SK-N-SH treated with all-trans-retinoic acid at 6 μM for 48 hours (cell line): ENCODE data around the gene RABL2A.
"Not testable (repeated sequence)": the region's sequence is repeated elsewhere in the genome, so short reads cannot be mapped to it uniquely, and the experiment has no call there.

Source experiments
- ATAC-seq: fragments of 200-7000 bp; cut with Tn5 transposase; 3 replicates; pipeline ENCODE4 v1.9.1; 2020; ENCODE audit warnings: mild to moderate bottlenecking, moderate library complexity
- CREB5 ChIP-seq: fragments of 250-450 bp; sonication (Bioruptor Pico); IDR thresholded peaks from 2 replicates; pipeline ENCODE4 v1.5.1; 2020; ENCODE audit warnings: low read depth, mild to moderate bottlenecking, moderate library complexity
- CSDC2 ChIP-seq: fragments of 250-450 bp; sonication (Bioruptor Pico); IDR thresholded peaks from 2 replicates; pipeline ENCODE4 v1.5.0; 2020; ENCODE audit warnings: mild to moderate bottlenecking, moderate library complexity
- CSRNP3 ChIP-seq: fragments of 250-450 bp; sonication (Bioruptor Pico); IDR thresholded peaks from 2 replicates; pipeline ENCODE4 v1.5.1; 2021; ENCODE audit warnings: mild to moderate bottlenecking, moderate library complexity
- ESRRG ChIP-seq: fragments of 250-450 bp; sonication (Bioruptor Pico); IDR thresholded peaks from 2 replicates; pipeline ENCODE4 v1.6.1; 2021; ENCODE audit warnings: mild to moderate bottlenecking
- ISL1 ChIP-seq: fragments of 250-450 bp; sonication (Bioruptor Pico); IDR thresholded peaks from 2 replicates; pipeline ENCODE4 v2.1.2; 2022; ENCODE audit warnings: mild to moderate bottlenecking, moderate library complexity
- PATZ1 ChIP-seq: fragments of 250-450 bp; sonication (Bioruptor Pico); IDR thresholded peaks from 2 replicates; pipeline ENCODE4 v1.8.0; 2020; ENCODE audit warnings: mild to moderate bottlenecking, moderate library complexity, borderline replicate concordance
- POU6F1 ChIP-seq: fragments of 250-450 bp; sonication (Bioruptor Pico); IDR thresholded peaks from 2 replicates; pipeline ENCODE4 v1.8.0; 2021; ENCODE audit warnings: low read depth, mild to moderate bottlenecking, moderate library complexity, borderline replicate concordance
- PPARA ChIP-seq: fragments of 250-450 bp; sonication (Bioruptor Pico); IDR thresholded peaks from 2 replicates; pipeline ENCODE4 v1.5.0; 2020; ENCODE audit warnings: mild to moderate bottlenecking, borderline replicate concordance
- SNAI2 ChIP-seq: fragments of 250-450 bp; sonication (Bioruptor Pico); IDR thresholded peaks from 2 replicates; pipeline ENCODE4 v1.5.0; 2020; ENCODE audit warnings: mild to moderate bottlenecking, moderate library complexity
- TCF4 ChIP-seq: fragments of 250-450 bp; sonication (Bioruptor Pico); IDR thresholded peaks from 2 replicates; pipeline ENCODE4 v1.8.0; 2021; ENCODE audit warnings: mild to moderate bottlenecking, moderate library complexity, borderline replicate concordance
- TOX ChIP-seq: fragments of 250-450 bp; sonication (Bioruptor Pico); IDR thresholded peaks from 2 replicates; pipeline ENCODE4 v1.8.0; 2021; ENCODE audit warnings: mild to moderate bottlenecking, moderate library complexity, borderline replicate concordance
- TSHZ2 ChIP-seq: fragments of 250-450 bp; sonication (Bioruptor Pico); IDR thresholded peaks from 2 replicates; pipeline ENCODE4 v1.5.0; 2020; ENCODE audit warnings: mild to moderate bottlenecking, moderate library complexity
- ZC3H10 ChIP-seq: fragments of 250-450 bp; sonication (Bioruptor Pico); IDR thresholded peaks from 2 replicates; pipeline ENCODE4 v1.5.1; 2021; ENCODE audit warnings: mild to moderate bottlenecking, moderate library complexity
- ZFP3 ChIP-seq: fragments of 250-450 bp; sonication (Bioruptor Pico); IDR thresholded peaks from 2 replicates; pipeline ENCODE4 v1.5.0; 2020; ENCODE audit warnings: mild to moderate bottlenecking, moderate library complexity
- ZFP30 ChIP-seq: fragments of 450-650 bp; formaldehyde crosslinking; IDR thresholded peaks from 2 replicates; pipeline ENCODE4 v1.5.0; 2022; ENCODE audit warnings: mild to moderate bottlenecking, moderate library complexity
- ZNF565 ChIP-seq: fragments of 450-650 bp; formaldehyde crosslinking; conservative IDR thresholded peaks from 2 replicates; pipeline ENCODE4 v1.5.0; 2020; ENCODE audit warnings: low read depth, mild to moderate bottlenecking, moderate library complexity
- ZNF70 ChIP-seq: fragments of 450-650 bp; formaldehyde crosslinking; IDR thresholded peaks from 2 replicates; pipeline ENCODE4 v1.5.0; 2020; ENCODE audit warnings: mild to moderate bottlenecking, moderate library complexity
- ZNF8 ChIP-seq: fragments of 450-650 bp; formaldehyde crosslinking; IDR thresholded peaks from 2 replicates; pipeline ENCODE4 v1.5.0; 2020; ENCODE audit warnings: mild to moderate bottlenecking, moderate library complexity

Gene RABL2A

GRCh38 chr2:113685471-113685870 is 58.4 kb downstream of the RABL2A start:
- ATAC-seq: no peak
- TF ChIP-seq ISL1 (CRISPR knock-in tag) (no peak), ESRRG (no peak), PPARA (no peak), POU6F1 (CRISPR knock-in tag) (no peak), TOX (CRISPR knock-in tag) (no peak), CSDC2 (no peak)

GRCh38 chr2:113686537-113686936 is 59.5 kb downstream of the RABL2A start:
- no peak for ATAC-seq
- no peak for TF ChIP-seq ZFP3 (CRISPR knock-in tag)
- TF ChIP-seq CSRNP3: no peak
- no peak for TF ChIP-seq TSHZ2 (CRISPR knock-in tag)
- TF ChIP-seq ZC3H10 (CRISPR knock-in tag): no peak
- TF ChIP-seq PATZ1: no peak
- TF ChIP-seq CREB5 (CRISPR knock-in tag): no peak
- TF ChIP-seq ZNF565 (CRISPR knock-in tag): no peak
- no peak for TF ChIP-seq ZNF8 (CRISPR knock-in tag)
- no peak for TF ChIP-seq TCF4
- TF ChIP-seq PPARA: no peak
- TF ChIP-seq ZNF70 (CRISPR knock-in tag): no peak
- TF ChIP-seq TOX (CRISPR knock-in tag): no peak
- no peak for TF ChIP-seq SNAI2 (CRISPR knock-in tag)
- TF ChIP-seq ZFP30 (CRISPR knock-in tag): no peak
- no peak for TF ChIP-seq ESRRG

GRCh38 chr2:113690871-113691270 is 63.8 kb downstream of the RABL2A start:
- not testable (repeated sequence) for ATAC-seq
